EH (cell line): ENCODE data around the gene ESAM.
A peak's percentile ranks its signal among the peaks of the same experiment; 100 is the strongest.

ENCODE experiments used
- DNase-seq: peaks from one replicate; pipeline ENCODE4 v3.0.0-alpha.2; 2015; ENCODE audit warnings: low read depth

ESAM gene

GRCh38 chr11:124753205-124753604 is 8.9 kb downstream of the ESAM start:
- DNase-seq: no peak

- DNase-seq: no peak
Measured at GRCh38 chr11:124752471-124753102, 9.5 kb downstream of the ESAM start.

DNA sequence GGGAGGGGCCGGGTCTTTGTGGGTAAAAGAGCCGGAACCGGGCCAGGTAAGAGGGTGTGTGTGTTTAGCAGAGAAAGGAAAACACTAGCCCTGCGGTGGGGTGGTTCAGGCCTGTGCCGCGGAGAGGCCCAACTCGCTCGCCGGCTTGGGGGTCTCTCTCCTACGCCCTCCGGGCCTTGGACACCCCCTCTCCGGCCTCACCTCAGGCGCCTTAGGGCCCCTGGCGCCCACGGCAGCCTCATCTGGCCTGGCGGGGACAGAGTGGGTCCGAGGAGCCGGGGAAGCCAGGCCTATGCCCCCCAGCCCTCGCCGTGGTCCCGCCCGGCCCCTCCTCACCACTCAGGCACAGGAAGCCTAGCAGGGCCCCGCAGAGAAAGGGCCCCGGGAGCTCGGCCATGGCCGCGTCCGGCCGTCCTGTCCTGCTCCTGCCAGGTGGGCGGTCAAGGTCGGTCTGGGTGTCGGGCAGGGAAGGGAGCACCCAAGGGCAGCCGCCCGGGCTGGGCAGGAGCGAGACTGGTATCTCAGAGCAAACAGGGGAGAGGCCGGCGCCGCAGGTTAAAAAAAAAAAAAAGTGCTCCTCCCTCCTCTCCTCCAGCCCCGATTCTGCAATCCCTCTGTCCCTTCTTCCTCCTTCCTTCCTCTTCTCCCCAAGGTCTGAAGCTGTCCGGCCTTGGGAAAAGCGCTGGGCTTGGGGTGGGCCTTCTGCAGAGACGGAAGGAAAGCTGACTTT is 10.2 kb downstream of the ESAM start, which contains the start of gene VSIG2:
VSIG2 (minus strand) TSS at position 515 of the 730 bp plus-strand sequence; CDS start at position 397, 118 bp downstream.
- no peak for DNase-seq

DNA sequence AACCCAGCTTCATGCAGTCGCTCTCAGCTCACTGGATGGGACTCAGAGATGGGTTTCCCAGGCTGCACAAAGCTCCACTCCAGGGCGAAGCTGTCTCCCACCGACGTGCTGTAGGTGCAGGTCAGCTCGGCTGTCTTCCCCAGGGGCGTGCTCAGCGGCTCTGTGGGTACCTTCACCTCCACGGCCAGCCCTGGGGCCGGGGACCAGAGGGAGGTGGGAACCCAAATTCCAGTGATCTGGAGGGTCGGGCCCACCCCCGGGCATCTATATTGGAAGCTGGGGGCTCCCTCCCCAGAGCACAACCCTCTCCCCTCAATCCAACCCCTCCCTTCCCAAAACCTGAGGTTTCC is 10.7 kb downstream of the ESAM start:
- DNase-seq: no peak

GRCh38 chr11:124749912-124750311 is 12.2 kb downstream of the ESAM start:
- DNase-seq: no peak

GRCh38 chr11:124748481-124749343 is 13.4 kb downstream of the ESAM start:
- DNase-seq: peak; percentile 49

- no peak for DNase-seq
Measured at GRCh38 chr11:124748100-124748418, 14.0 kb downstream of the ESAM start.

- DNase-seq: no peak
Measured at GRCh38 chr11:124747406-124748099, 14.5 kb downstream of the ESAM start.

- DNase-seq: peak; percentile 87
Measured at GRCh38 chr11:124746621-124747243, 15.4 kb downstream of the ESAM start.

DNA sequence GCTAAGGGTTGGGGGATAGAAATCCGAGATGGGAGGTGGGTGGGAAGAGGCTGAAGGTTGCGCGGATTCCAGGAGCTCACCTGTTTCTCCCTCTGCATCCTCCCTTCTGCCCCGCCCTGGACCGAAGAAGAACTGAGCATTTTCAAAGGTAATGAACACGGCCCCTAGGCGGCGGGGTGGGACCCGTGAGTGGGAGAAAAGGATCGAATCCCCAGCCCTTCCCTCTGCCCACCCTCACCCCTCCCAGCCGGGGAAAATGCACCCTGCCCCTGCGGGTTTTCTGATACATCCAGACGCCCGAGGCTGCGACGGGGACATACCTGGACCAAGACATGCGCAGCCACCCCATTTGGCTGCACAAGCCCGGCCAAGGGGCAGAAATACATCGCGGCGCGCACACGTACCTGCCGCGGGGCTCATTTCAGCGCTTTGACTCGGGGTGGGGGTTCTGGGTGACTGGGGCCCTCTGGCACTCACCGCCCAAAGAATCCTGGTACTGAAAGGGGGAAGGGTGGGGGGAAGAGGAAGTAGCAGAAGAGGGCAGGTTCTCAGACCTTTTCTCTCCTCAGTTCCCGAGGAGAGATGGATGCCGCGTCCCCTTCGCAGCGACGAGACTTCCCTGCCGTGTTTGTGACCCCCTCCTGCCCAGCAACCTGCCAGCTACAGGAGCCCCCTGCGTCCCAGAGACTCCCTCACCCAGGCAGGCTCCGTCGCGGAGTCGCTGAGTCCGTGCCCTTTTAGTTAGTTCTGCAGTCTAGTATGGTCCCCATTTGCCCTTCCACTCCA is 16.1 kb downstream of the ESAM start:
- DNase-seq: no peak

- no peak for DNase-seq
Measured at GRCh38 chr11:124745270-124745834, 16.7 kb downstream of the ESAM start.

DNA sequence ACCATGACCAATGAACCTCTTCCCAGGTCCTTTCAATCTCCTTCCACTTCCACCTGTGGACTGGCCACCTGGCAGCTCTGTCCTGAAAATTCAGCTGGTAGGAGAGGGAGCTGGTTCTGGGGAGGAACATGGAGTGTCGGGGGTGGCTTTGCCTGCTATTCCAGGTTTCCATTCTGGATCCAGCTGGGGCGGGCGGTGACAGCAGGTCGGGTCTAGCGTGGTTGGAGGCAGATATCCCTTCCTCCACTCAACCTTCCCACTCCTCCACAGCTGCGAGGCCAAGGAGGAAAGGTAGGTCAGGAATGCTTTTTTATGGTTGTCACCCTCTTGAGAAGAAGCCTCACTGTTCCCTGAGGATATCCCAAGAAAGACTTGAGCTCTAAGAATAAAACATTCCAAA is 19.0 kb downstream of the ESAM start:
- DNase-seq: no peak

DNA sequence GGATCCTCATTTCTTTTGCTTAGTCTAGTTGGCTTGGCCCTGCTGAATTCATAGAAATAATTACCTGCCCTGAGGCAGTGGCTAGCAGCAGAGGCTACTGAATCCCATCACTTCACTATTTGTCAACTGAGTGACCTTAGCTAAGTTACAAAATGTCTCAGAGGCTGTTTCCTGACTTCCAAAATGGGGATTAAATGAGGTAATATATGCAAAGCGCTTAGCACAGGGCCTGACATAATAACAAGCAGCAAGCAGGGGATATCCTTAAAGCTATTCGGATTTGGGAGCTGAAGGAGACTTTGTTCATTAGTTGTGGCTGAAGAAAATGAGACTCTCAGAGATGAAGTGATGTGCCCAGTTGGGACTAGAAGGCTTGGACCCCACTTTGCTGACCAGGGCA is 19.5 kb downstream of the ESAM start:
- DNase-seq: no peak

DNA sequence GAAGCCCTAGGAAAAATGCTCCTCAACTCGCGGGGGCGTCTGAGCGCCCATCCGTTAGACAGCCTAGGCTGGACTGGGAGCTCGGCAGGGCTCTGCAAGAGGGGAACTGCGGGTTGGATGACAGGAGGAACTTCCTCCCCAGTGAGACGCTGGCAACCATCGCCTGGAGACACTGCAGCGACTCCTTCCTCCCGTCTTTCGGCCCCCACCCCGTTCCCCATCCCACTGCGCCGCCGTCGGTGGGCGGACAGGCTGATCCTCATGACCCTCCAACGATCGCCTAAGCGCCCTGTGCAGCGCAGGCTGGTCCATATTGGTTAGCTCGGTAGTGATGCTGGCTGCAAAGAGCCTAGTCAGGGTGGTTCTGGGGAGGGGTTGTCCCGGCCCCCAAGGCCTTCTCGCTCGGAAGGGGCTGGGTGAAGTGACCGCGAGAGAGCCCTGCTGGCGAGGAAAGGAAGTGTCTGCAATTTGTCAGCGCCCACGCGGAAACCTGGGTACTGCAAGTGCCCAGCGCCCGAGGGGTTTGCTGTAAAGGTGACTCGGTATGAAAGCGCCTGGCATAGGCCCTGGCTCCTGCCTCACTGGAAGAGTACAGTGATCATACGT is 21.7 kb downstream of the ESAM start:
- DNase-seq: peak; percentile 38

DNA sequence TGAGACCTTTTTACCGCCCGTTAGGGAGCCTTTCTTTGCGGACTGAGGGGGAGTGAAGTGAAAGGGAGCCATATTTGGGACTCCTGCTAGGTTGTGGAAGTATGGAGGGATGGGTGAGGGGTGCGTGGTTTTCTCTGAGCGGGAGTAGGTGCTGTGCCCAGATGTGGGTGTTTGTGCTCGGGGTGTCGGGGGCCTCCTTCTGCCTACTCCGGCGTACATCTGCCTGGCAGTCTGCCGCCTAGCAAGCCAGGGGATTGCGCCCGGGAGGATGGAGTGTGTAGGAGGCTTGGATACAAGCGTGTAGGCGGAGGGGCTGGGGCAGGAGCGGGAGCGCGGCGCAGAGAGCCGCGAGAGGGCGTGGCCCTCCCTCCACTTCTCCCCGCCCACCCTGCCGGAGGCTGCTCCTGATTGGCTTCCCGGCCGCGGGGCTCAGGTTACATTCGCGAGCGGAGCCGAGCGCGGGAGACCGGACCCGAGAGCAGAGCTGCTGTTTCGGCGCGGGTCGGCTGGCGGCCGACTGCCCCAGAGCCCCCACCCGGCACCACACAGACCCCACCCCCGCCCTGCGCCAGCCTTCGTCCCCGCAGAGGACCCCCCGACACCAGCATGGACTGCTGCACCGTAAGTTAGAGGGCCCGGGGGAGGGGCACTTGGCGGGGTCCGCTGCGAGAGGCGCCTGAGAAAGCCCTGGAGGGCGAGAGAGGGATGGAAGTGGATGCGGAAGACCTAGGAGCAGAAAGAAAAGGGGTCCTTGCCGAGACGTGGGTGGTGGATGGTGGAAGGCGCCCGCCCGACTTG is 22.4 kb downstream of the ESAM start, which contains the start of gene NRGN:
NRGN (plus strand) TSS at position 464 of the 798 bp plus-strand sequence; CDS start at position 607, 143 bp downstream.
- peak; percentile 87 for DNase-seq

DNA sequence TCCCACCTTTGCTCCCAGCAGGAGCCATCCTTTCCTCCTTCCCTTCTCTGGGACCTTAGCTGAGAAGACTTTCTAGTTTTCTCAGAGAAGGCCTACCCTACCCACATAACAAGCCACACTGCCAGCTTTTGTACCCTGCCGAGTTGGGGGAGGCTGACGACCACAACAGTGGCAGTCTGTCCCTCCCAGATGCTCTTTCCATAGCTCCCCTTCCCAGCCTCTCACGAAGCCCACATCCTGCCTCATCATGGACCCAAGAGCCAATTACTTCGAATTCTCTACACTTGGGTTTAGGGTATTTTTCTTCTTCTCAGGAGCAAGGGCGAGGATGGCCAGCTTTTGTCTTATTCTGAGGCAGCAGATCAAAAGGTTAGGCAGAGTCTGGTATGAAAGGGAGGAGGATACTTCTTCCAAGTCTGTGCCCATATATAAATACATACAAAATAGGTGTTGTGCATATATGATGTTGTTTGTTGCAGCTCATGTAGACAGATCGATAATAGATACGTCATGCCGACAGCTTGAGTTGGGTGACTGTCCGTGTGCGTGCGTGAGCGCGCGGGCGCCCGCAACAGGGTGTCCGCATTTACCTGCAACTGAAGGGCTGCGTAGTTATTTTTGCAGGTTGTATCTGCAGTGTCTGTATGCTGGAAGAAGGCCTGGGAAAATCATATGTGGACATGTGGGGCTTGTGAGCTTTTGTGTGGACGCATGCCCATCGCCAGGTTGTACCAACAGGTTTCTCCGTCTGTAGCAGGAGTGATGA is 23.2 kb downstream of the ESAM start:
- no peak for DNase-seq

GRCh38 chr11:124737638-124738305 is 24.3 kb downstream of the ESAM start:
- no peak for DNase-seq

- DNase-seq: no peak
Measured at GRCh38 chr11:124736736-124737135, 25.4 kb downstream of the ESAM start.
